Keratinocyte (primary cell): ENCODE results near the gene NDRG2.

Experiments
- EZH2 ChIP-seq: IDR thresholded peaks from one replicate; pipeline ENCODE4 v1.6.1; 2012; ENCODE audit warnings: inconsistent platforms, mild to moderate bottlenecking, low read length, moderate library complexity
- TF ChIP-seq, protein P1 (sequence below), 3 experiments: IDR thresholded peaks in 1 of 3; conservative IDR thresholded peaks in 1 of 3; optimal IDR thresholded peaks in 1 of 3; 2 replicates in 2 of 3; 3 replicates in 1 of 3; pipeline versions ENCODE3 to v1.5.1; 2011; ENCODE audit warnings: low read length in 3 of 3, mild to moderate bottlenecking in 3 of 3, moderate library complexity in 2 of 3, control low read depth in 1 of 3, inconsistent platforms in 1 of 3; ENCODE audit not compliant: insufficient read depth in 2 of 3; ENCODE audit errors: extremely low read depth in 1 of 3

DNA sequence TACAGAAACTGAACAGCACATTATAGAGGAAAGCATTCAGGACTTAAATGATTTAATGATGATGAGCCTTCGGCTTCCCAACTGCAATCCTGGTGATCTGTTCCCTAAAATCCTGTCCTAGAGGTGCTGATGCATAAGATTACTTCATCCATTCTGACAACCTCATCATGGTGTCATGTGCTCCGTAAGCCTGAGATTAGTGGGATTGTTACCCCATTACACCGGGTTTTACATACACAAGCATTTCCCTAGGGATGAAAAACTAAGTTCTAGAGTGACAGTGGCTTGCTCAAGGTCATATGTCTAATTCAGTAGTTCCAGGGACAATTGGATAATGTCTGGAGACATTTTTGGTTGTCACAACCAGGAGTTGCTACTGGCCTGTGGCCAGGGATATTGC, 12.3 kb upstream of the NDRG2 start:
- TF ChIP-seq, protein P1, sequence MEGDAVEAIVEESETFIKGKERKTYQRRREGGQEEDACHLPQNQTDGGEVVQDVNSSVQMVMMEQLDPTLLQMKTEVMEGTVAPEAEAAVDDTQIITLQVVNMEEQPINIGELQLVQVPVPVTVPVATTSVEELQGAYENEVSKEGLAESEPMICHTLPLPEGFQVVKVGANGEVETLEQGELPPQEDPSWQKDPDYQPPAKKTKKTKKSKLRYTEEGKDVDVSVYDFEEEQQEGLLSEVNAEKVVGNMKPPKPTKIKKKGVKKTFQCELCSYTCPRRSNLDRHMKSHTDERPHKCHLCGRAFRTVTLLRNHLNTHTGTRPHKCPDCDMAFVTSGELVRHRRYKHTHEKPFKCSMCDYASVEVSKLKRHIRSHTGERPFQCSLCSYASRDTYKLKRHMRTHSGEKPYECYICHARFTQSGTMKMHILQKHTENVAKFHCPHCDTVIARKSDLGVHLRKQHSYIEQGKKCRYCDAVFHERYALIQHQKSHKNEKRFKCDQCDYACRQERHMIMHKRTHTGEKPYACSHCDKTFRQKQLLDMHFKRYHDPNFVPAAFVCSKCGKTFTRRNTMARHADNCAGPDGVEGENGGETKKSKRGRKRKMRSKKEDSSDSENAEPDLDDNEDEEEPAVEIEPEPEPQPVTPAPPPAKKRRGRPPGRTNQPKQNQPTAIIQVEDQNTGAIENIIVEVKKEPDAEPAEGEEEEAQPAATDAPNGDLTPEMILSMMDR (optimal IDR thresholded peaks at IDR 0.05 in 1 of 3, IDR thresholded peaks at IDR 0.05 in 1 of 3, conservative IDR thresholded peaks at IDR 0.05 in 1 of 3; ENCODE audit: extremely low read depth in 1 of 3, insufficient read depth in 2 of 3, low read length in 3 of 3) = no peak
- TF ChIP-seq EZH2 = no peak
